Measurements from ENCODE around the gene DUSP16. TPM values are rescaled to one million over a fixed set of nuclear protein-coding genes. Genes with fewer than 3 reads are reported as not detected.

DUSP16 gene
- total and polyA plus RNA-seq, 2 of the 8 experiments (the other 6 are each of a cell fraction or from before 2014, with no cell fraction given): 31.6 to 55.9 TPM

DNA sequence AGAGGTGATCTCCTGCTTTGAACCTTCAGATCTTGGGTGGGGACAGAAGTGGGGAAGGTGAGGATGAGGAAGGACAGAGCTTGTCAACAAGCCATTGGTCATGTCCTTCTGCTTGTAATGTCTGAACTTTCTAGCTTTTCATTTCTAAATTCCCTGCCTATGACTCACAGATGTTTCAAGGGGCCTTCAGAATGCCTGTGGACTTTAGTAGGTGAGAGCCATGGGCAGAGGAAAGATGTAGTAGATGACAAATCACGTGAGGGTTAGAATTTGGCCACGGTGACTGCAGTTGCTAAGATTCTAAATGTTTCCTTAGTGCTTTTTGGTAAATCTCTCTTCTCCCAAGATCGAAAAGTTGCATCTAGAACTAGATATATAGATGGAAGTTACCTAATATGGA is 30.3 kb upstream of the DUSP16 start:
- Histone ChIP-seq H3K56ac (replicated peaks; ENCODE audit: insufficient read length, low read depth, low read length) (no peak overlapping the region), H3K23ac (ENCODE audit: insufficient read length) (no peak overlapping the region), H4K8ac (ENCODE audit: extremely low read depth, insufficient read depth, low read length) (no peak overlapping the region), H2BK120ac (replicated peaks; ENCODE audit: low read depth, low read length) (no peak overlapping the region), H2BK12ac (ENCODE audit: low read depth, low read length) (no peak overlapping the region), H2BK5ac (ENCODE audit: low read depth, low read length) (no peak overlapping the region), H3K9ac (replicated peaks in 1 of 4; ENCODE audit: extremely low read depth in 1 of 4, low read depth in 3 of 4, low read length in 3 of 4) (no peak overlapping the region), H3K79me1 (ENCODE audit: low read depth, low read length) (no peaks in the 10 kb centered on the region), H3K4ac (replicated peaks; ENCODE audit: insufficient read length, low read depth, low read length) (no peak overlapping the region), H3K79me2 (ENCODE audit: control insufficient read depth in 1 of 2, insufficient read depth in 2 of 2, low read length in 2 of 2) (no peaks in the 10 kb centered on the region), H3K4me2 (ENCODE audit: insufficient read depth in 1 of 2, low read depth in 2 of 2, low read length in 2 of 2) (no peak overlapping the region), H2AFZ (ENCODE audit: low read length) (no peak overlapping the region), H2AK5ac (ENCODE audit: low read depth, low read length) (no peak overlapping the region), H3K23me2 (ENCODE audit: low read depth, low read length) (peaks cover 13% of the 10 kb centered on the region; the same call in 1 of the 2 replicates), H3K27me3 (replicated peaks in 1 of 4; ENCODE audit: control insufficient read depth in 3 of 4, extremely low read depth in 1 of 4, insufficient read depth in 3 of 4, low read length in 3 of 4) (no peaks in the 10 kb centered on the region), H4K91ac (replicated peaks; ENCODE audit: insufficient read length, low read length) (no peak overlapping the region), H3K14ac (ENCODE audit: insufficient read length) (no peak overlapping the region), H4K5ac (ENCODE audit: insufficient read length, low read depth, low read length) (no peak overlapping the region), H3K27ac (ENCODE audit: low read depth, low read length) (no peak overlapping the region), H3K9me3 (ENCODE audit: insufficient read depth in 2 of 2, low read depth in 1 of 2, low read length in 1 of 2) (no peaks in the 10 kb centered on the region), H3K4me1 (replicated peaks in 1 of 4; ENCODE audit: control insufficient read depth in 3 of 4, insufficient read depth in 4 of 4, low read length in 3 of 4) (no peaks in the 10 kb centered on the region), H3K36me3 (ENCODE audit: control insufficient read depth in 2 of 4, insufficient read depth in 4 of 4, low read length in 3 of 4) (no peaks in the 10 kb centered on the region), H3K4me3 (ENCODE audit: extremely low read depth in 1 of 4, insufficient read depth in 2 of 4, low read depth in 3 of 4, low read length in 4 of 4) (no peak overlapping the region), H4K20me1 (replicated peaks in 1 of 2; ENCODE audit: control insufficient read depth in 1 of 2, insufficient read depth in 2 of 2, low read length in 2 of 2) (no peaks in the 10 kb centered on the region), H2BK15ac (ENCODE audit: low read length) (no peak overlapping the region), H3K18ac (ENCODE audit: extremely low read depth, low read length) (no peak overlapping the region), H2BK20ac (ENCODE audit: low read length) (no peak overlapping the region)
- TF ChIP-seq KDM1A (IDR thresholded peaks at IDR 0.05; ENCODE audit: borderline replicate concordance, low read length): no peak
- no peak for TF ChIP-seq SP1 (IDR thresholded peaks at IDR 0.05; ENCODE audit: low read depth, low read length)
- no peak for TF ChIP-seq ZNF274 (IDR thresholded peaks at IDR 0.05; ENCODE audit: borderline replicate concordance, extremely low read depth, low read length)
- TF ChIP-seq SIN3A (conservative IDR thresholded peaks at IDR 0.05 in 1 of 2, IDR thresholded peaks at IDR 0.05 in 1 of 2; ENCODE audit: low read depth in 1 of 2, low read length in 2 of 2): no peak
- TF ChIP-seq FOSL1 (IDR thresholded peaks at IDR 0.05; ENCODE audit: insufficient read depth, low read depth, low read length): no peak
- TF ChIP-seq EGR1 (IDR thresholded peaks at IDR 0.05; ENCODE audit: borderline replicate concordance, low read depth, low read length): no peak
- TF ChIP-seq SUZ12 (IDR thresholded peaks at IDR 0.05; ENCODE audit: low read length): no peak
- no peak for TF ChIP-seq GABPA (IDR thresholded peaks at IDR 0.05; ENCODE audit: borderline replicate concordance, insufficient read depth, low read length)
- no peak for TF ChIP-seq POU5F1 (IDR thresholded peaks at IDR 0.05; ENCODE audit: low read depth, low read length)
- no peak for TF ChIP-seq HDAC2 (IDR thresholded peaks at IDR 0.05; ENCODE audit: borderline replicate concordance in 1 of 2, low read depth in 2 of 2, low read length in 2 of 2)
- no peak for FAIRE-seq
- ChIA-PET CTCF (ENCODE audit: partially characterized antibody) (interaction anchor here (1.1 to 1.5 kb wide), 2 partner anchors 52 to 216 kb away, joined by 3 to 6 read pairs; no protein-coding TSS in a partner anchor), POLR2A (ENCODE audit: partially characterized antibody) (interaction anchor here (0.6 to 1.8 kb wide), 3 partner anchors 8 to 22 kb away, joined by 3 to 6 read pairs (median 4); no protein-coding TSS in a partner anchor)
- WGBS, 2 experiments (ENCODE audit: extremely low coverage in 1 of 2, insufficient coverage in 1 of 2, insufficient read length in 1 of 2, insufficient replicate concordance in 2 of 2, low coverage in 1 of 2, low lambda C conversion rate in 2 of 2, missing lambda C conversion rate in 1 of 2): 90% methylated on average over 3 of the region's 3 CpGs; no CpG with 5 or more reads in 1 of the 2 experiments
- DNase-seq (ENCODE audit: low read depth in 1 of 2, low spot score in 2 of 2): no peak
